ENCODE data around the gene PCSK5. TPM values are rescaled to one million over a fixed set of nuclear protein-coding genes. Genes with fewer than 3 reads are reported as not detected.

PCSK5 gene
- total RNA-seq, 4 donors from 2014 or later, result 37.7 to 53.4 (median 43.1) TPM

DNA sequence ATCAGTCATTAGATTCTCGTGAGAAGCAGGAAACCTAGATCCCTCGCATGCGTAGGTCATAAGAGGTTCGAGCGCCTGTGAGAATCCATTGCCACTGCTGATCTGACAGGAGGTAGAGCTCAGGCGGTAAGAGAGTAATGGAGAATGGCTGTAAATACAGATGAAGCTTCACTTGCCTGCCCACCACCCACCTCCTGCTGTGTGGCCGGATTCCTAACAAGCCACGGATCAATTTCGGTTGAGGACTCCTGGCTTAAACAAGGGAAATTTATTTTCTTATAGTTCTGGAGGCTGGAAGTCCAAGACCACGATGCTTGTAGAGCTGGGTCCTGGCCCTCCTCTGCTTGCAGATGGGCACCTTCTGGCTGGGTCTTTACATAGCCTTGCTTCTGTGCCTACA is 200.4 kb downstream of the PCSK5 start:
- ATAC-seq (ENCODE audit: low FRiP score) (no peak), DNase-seq (ENCODE audit: low spot score) (no peak)
- TF ChIP-seq, protein P1, sequence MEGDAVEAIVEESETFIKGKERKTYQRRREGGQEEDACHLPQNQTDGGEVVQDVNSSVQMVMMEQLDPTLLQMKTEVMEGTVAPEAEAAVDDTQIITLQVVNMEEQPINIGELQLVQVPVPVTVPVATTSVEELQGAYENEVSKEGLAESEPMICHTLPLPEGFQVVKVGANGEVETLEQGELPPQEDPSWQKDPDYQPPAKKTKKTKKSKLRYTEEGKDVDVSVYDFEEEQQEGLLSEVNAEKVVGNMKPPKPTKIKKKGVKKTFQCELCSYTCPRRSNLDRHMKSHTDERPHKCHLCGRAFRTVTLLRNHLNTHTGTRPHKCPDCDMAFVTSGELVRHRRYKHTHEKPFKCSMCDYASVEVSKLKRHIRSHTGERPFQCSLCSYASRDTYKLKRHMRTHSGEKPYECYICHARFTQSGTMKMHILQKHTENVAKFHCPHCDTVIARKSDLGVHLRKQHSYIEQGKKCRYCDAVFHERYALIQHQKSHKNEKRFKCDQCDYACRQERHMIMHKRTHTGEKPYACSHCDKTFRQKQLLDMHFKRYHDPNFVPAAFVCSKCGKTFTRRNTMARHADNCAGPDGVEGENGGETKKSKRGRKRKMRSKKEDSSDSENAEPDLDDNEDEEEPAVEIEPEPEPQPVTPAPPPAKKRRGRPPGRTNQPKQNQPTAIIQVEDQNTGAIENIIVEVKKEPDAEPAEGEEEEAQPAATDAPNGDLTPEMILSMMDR (IDR thresholded peaks at IDR 0.05), result no peak

DNA sequence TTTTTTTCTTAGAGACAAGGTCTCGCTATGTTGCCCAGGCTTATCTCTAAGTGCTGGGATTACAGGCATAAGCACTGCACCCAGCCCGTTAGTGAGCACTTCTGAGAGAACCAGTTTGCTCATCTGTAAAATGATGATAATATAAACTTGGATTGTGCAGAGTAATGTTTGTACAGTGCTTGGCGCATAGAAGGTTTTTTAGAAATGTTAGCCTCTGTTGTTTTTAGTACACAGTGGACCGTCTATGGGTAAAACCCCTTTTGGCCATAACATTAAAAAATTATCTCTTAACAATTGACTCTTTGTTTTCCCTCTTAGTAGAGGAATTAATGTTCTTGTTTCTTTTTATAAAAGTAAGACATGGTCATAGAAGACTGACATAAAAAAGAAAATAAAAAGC is 202.1 kb downstream of the PCSK5 start:
- DNase-seq (ENCODE audit: low spot score), result no peak
- no peak for ATAC-seq (ENCODE audit: low FRiP score)
- TF ChIP-seq, protein P1 (IDR thresholded peaks at IDR 0.05), result no peak

DNA sequence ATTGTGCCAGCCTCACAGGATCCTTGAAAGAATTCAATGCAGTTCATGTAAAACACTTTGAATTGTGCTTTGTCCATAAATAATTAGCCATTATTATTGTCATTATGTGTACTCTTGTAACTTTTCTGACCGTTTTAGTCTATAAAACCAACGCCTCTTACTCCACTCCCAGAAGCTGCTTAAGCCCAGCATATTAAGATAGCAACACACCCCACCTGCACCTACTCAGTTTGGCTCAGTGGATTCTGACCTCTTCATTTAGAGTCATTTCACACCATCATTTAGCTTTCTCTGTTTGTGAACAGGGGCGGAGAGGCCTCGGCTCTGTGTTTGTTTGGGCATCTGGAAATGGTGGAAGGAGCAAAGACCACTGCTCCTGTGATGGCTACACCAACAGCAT is 205.1 kb downstream of the PCSK5 start:
- ATAC-seq (ENCODE audit: low FRiP score), result no peak
- TF ChIP-seq, protein P1 (IDR thresholded peaks at IDR 0.05), result no peak

DNA sequence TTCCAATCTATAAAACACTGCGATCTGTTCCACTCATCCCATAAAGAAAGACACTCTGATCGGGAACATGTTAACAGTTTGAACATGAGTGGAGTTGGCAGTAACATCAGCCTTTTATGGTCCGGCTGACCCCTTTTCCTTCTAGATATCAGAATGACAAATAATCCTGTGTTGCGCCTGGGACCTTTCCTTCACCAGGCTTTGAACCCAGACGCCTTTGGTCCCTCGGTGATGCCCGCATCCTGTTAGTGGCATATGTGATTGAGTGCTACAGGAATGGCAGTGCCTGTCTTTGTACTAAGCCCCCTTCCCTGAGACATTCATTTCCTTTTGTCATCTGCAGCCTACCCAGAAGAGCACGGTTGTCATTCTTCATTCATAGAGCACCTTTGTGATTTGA is 209.0 kb downstream of the PCSK5 start:
- DNase-seq (ENCODE audit: low spot score) (no peak), ATAC-seq (ENCODE audit: low FRiP score) (no peak)
- TF ChIP-seq, protein P1 (IDR thresholded peaks at IDR 0.05), result no peak

More for the DNA sequence above, 205.1 kb downstream of the PCSK5 start:
- DNase-seq (ENCODE audit: low spot score), result no peak

DNA sequence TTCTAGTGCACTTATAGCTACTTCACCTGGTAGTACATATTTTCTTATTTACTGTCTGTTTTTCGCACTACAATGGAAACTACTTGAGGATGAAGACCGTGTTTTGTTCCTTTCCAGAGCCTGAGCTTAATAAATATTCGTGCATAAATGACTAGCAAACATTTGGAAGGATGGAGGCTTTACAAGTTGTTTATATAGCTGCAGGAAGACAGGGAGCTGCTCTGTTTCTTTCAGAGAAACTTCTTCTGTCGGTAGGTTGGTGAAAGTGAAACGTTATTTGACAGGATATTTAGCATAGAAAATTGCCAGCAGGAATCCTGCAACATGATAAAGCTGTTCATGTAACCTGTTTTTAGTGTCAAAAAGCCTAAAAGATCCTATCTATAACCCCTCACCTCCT is 210.6 kb downstream of the PCSK5 start:
- TF ChIP-seq, protein P1 (IDR thresholded peaks at IDR 0.05), result no peak
- ATAC-seq (ENCODE audit: low FRiP score) (no peak), DNase-seq (ENCODE audit: low spot score) (no peak)

DNA sequence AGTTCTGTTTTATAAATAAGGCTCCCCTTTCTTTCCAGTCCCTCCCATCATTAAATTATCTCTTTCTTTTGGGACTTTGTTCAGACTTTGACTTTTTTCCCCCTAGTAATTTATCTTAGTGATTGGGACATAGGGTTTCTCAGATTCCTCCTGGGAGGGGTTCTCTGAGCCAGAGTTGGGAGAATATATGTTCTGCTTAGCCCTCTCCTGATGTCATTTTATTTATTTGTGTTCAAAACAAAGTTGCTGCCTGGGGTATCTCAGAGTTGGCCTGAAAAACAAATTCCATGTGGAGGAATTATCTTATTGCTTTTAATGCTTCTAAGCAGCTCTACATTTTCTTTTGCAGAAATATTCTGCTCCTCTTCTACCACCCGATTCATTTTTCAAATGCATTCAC is 211.0 kb downstream of the PCSK5 start:
- DNase-seq (ENCODE audit: low spot score) (no peak), ATAC-seq (ENCODE audit: low FRiP score) (peak; percentile 79)
- TF ChIP-seq, protein P1 (IDR thresholded peaks at IDR 0.05), result no peak

DNA sequence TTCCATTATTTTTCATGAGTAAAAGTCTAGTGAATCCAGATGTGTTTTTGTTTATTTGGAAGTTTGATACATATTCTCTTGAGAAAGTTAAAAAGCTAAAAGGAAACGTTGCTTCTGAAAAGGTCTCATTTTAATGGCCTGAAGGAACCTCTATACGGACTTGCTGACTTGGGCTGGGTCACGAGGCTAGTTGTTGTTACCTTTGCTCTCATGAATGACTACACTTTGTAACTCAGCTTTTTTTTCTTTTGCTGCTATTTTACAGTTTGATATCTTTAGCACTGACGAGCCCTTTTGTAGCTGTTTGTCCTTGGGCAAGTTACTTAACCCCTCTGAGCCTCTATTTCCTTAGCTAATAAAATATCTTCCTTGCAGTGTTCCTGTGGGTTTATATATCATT is 211.5 kb downstream of the PCSK5 start:
- TF ChIP-seq, protein P1 (IDR thresholded peaks at IDR 0.05), result no peak
- ATAC-seq (ENCODE audit: low FRiP score), result no peak
- no peak for DNase-seq (ENCODE audit: low spot score)

Data from omental fat pad (tissue), 4 donors.